Measurements from ENCODE around the gene CDH2. TPM values are rescaled to one million over a fixed set of nuclear protein-coding genes. Genes with fewer than 3 reads are reported as not detected.
"Not testable (repeated sequence)": the region's sequence is repeated elsewhere in the genome, so short reads cannot be mapped to it uniquely, and the experiment has no call there.

CDH2 gene
- polyA plus RNA-seq, 1 donor: 109 TPM

GRCh38 chr18:27921392-27921791 is 255.5 kb downstream of the CDH2 start:
- DNase-seq: no peak

- no peak for DNase-seq
These were observed 256.1 kb downstream of the CDH2 start for GRCh38 chr18:27920836-27921235.

GRCh38 chr18:27906189-27906588 is 270.7 kb downstream of the CDH2 start:
- not testable (repeated sequence) for DNase-seq

- no peak for DNase-seq
These were observed 273.0 kb downstream of the CDH2 start for GRCh38 chr18:27903906-27904305.

- DNase-seq: no peak
These were observed 275.3 kb downstream of the CDH2 start for GRCh38 chr18:27901424-27902226.

All from left kidney (tissue), 2 donors.